Nephron (organoid): ENCODE measurements around the gene GNB5.
A peak's percentile ranks its signal among the peaks of the same experiment; 100 is the strongest.
"Not testable (repeated sequence)": the region's sequence is repeated elsewhere in the genome, so short reads cannot be mapped to it uniquely, and the experiment has no call there.

ENCODE experiments used
- H3K27ac Mint-ChIP-seq, 3 experiments: 2 replicates each; pipeline ENCODE4 v1.8.0; 2020; ENCODE audit warnings: mixed read lengths in 3 of 3, mild to moderate bottlenecking in 2 of 3, moderate library complexity in 1 of 3
- H3K27me3 Mint-ChIP-seq: 2 replicates; pipeline ENCODE4 v1.8.0; 2021; ENCODE audit warnings: low read depth, mild to moderate bottlenecking, moderate library complexity, mixed read lengths
- H3K36me3 Mint-ChIP-seq: 2 replicates; pipeline ENCODE4 v1.8.0; 2020; ENCODE audit warnings: low read depth, mixed read lengths
- H3K4me1 Mint-ChIP-seq: 2 replicates; pipeline ENCODE4 v1.8.0; 2020; ENCODE audit warnings: mixed read lengths
- H3K4me3 Mint-ChIP-seq, 3 experiments: 2 replicates each; pipeline ENCODE4 v1.8.0; 2020; ENCODE audit warnings: mild to moderate bottlenecking in 3 of 3, mixed read lengths in 3 of 3, moderate library complexity in 2 of 3
- H3K9me3 Mint-ChIP-seq: 2 replicates; pipeline ENCODE4 v1.8.0; 2020; ENCODE audit warnings: mixed read lengths
- TF ChIP-seq, protein P1 (sequence below), 3 experiments: fragments of 200-600 bp; sonication (generic); IDR thresholded peaks; one replicate each; pipeline ENCODE4 v1.5.0; 2021; ENCODE audit warnings: antibody characterized with exemption in 3 of 3; ENCODE audit not compliant: unreplicated experiment in 3 of 3

The GNB5 gene

GRCh38 chr15:52100807-52101442 is 90.3 kb downstream of the GNB5 start:
- H3K4me3 Mint-ChIP-seq = no peak overlapping the region
- H3K9me3 Mint-ChIP-seq = no peaks in the 10 kb centered on the region
- H3K36me3 Mint-ChIP-seq = no peaks in the 10 kb centered on the region
- TF ChIP-seq, protein P1, sequence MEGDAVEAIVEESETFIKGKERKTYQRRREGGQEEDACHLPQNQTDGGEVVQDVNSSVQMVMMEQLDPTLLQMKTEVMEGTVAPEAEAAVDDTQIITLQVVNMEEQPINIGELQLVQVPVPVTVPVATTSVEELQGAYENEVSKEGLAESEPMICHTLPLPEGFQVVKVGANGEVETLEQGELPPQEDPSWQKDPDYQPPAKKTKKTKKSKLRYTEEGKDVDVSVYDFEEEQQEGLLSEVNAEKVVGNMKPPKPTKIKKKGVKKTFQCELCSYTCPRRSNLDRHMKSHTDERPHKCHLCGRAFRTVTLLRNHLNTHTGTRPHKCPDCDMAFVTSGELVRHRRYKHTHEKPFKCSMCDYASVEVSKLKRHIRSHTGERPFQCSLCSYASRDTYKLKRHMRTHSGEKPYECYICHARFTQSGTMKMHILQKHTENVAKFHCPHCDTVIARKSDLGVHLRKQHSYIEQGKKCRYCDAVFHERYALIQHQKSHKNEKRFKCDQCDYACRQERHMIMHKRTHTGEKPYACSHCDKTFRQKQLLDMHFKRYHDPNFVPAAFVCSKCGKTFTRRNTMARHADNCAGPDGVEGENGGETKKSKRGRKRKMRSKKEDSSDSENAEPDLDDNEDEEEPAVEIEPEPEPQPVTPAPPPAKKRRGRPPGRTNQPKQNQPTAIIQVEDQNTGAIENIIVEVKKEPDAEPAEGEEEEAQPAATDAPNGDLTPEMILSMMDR (IDR thresholded peaks at IDR 0.05; ENCODE audit: unreplicated experiment in 3 of 3) = no peak
- peaks cover 40% of the 10 kb centered on the region for H3K4me1 Mint-ChIP-seq
- H3K27me3 Mint-ChIP-seq = peaks cover 5% of the 10 kb centered on the region
- H3K27ac Mint-ChIP-seq = no peak overlapping the region

GRCh38 chr15:52099651-52100272 is 91.4 kb downstream of the GNB5 start:
- peaks cover 48% of the 10 kb centered on the region for H3K4me1 Mint-ChIP-seq
- H3K27ac Mint-ChIP-seq = no peak overlapping the region
- H3K4me3 Mint-ChIP-seq = no peak overlapping the region
- TF ChIP-seq, protein P1 (IDR thresholded peaks at IDR 0.05; ENCODE audit: unreplicated experiment in 3 of 3) = no peak
- no peaks in the 10 kb centered on the region for H3K9me3 Mint-ChIP-seq
- peaks cover 5% of the 10 kb centered on the region for H3K27me3 Mint-ChIP-seq
- no peaks in the 10 kb centered on the region for H3K36me3 Mint-ChIP-seq

- Mint-ChIP-seq H3K9me3 (no peaks in the 10 kb centered on the region), H3K27ac (peak overlapping the region; percentile 17 to 63 (median 51)), H3K4me1 (peaks cover 51% of the 10 kb centered on the region), H3K27me3 (peaks cover 5% of the 10 kb centered on the region), H3K4me3 (no peak overlapping the region), H3K36me3 (no peaks in the 10 kb centered on the region)
- TF ChIP-seq, protein P1 (IDR thresholded peaks at IDR 0.05; ENCODE audit: unreplicated experiment in 3 of 3) = no peak
These were observed 92.9 kb downstream of the GNB5 start for GRCh38 chr15:52098323-52098722.

GRCh38 chr15:52097180-52097579 is 94.0 kb downstream of the GNB5 start:
- TF ChIP-seq, protein P1 (IDR thresholded peaks at IDR 0.05; ENCODE audit: unreplicated experiment in 3 of 3) = no peak
- peaks cover 3% of the 10 kb centered on the region for H3K27me3 Mint-ChIP-seq
- peak overlapping the region; percentile 41 to 61 (median 41) for H3K27ac Mint-ChIP-seq
- H3K9me3 Mint-ChIP-seq = no peaks in the 10 kb centered on the region
- H3K4me3 Mint-ChIP-seq = peak overlapping the region in 1 of 3 experiments; percentile 5
- H3K4me1 Mint-ChIP-seq = peaks cover 47% of the 10 kb centered on the region
- no peaks in the 10 kb centered on the region for H3K36me3 Mint-ChIP-seq

DNA sequence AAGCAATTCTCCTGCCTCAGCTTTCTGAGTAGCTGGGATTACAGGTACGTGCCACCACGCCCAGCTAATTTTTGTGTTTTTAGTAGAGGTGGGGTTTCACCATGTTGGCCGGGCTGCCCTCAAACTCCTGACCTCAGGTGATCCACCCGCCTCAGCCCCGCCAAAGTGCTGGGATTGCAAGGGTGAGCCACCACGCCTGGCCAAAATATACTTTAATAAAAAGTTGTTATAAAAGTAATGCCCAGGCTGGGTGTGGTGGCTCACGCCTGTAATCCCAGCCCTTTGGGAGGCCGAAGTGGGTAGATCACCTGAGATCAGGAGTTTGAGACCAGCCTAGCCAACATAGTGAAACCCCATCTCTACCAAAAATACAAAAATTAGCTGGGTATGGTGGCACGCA is 94.7 kb downstream of the GNB5 start:
- H3K36me3 Mint-ChIP-seq, H3K9me3 Mint-ChIP-seq, H3K27ac Mint-ChIP-seq, H3K4me3 Mint-ChIP-seq, H3K27me3 Mint-ChIP-seq: not testable (repeated sequence)
- H3K4me1 Mint-ChIP-seq = peaks cover 42% of the 10 kb centered on the region

DNA sequence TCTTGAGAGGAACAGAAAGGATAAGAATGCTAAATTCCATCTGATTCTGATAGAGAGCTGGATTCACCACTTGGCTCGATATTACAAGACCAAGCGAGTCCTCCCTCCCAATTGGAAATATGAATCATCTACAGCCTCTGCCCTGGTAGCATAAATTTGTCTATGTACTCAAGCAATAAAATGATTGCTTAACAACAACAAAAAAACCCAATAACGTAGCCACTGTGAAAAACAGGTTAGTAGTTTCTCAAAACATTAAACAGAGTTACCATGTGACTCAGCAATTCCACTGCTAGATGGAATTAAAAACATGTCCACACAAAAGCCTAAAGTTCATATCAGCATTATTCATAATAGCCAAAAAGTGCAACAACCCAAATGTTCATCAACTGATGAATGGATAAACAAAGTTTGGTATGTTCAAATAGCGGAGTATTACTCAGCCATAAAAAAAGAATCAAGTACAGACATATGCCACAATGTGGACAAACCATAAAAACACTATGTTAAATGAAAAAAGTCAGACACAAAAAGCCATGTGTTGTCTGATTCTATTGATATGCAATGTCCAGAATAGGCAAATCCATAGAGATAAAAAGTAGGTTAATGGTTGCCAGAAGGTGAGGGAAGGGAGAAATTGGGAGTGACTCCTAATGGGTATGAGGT is 95.5 kb downstream of the GNB5 start:
- no peaks in the 10 kb centered on the region for H3K9me3 Mint-ChIP-seq
- TF ChIP-seq, protein P1 (IDR thresholded peaks at IDR 0.05; ENCODE audit: unreplicated experiment in 3 of 3) = no peak
- H3K4me3 Mint-ChIP-seq = no peak overlapping the region

More for the DNA sequence above, 95.5 kb downstream of the GNB5 start:
- H3K27me3 Mint-ChIP-seq = no peaks in the 10 kb centered on the region
- H3K27ac Mint-ChIP-seq = peak overlapping the region in 2 of 3 experiments; percentile 21 to 43
- H3K4me1 Mint-ChIP-seq = peaks cover 42% of the 10 kb centered on the region
- no peaks in the 10 kb centered on the region for H3K36me3 Mint-ChIP-seq
